OCI-LY7 (cell line): ENCODE data around the gene FUCA1. TPM values are rescaled to one million over a fixed set of nuclear protein-coding genes. Genes with fewer than 3 reads are reported as not detected.

Source experiments
- BruUV-seq: library from RNA; stranded (reverse); fragments of 400-500 nt; replicated peaks from 2 replicates; lab custom pipeline; 2021; lab: Mats Ljungman, UMichigan
- CTCF ChIA-PET: fragments of 300-600 bp; sonication (Branson Sonifier 250); formaldehyde crosslinking; loops from one replicate; lab custom pipeline; 2022; ENCODE audit warnings: antibody characterized with exemption; ENCODE audit not compliant: unreplicated experiment; lab: Charles Lee
- POLR2A ChIA-PET: fragments of 300-600 bp; sonication (Branson Sonifier 250); formaldehyde crosslinking; loops from one replicate; lab custom pipeline; 2022; ENCODE audit warnings: antibody characterized with exemption; lab: Charles Lee
- DNase-seq: peaks from one replicate; pipeline ENCODE4 v3.0.0-alpha.2; 2015; ENCODE audit warnings: low spot score
- H2AFZ ChIP-seq: fragments of 200-600 bp; sonication (generic), shearing (Covaris generic); 2 replicates; pipeline ENCODE4 v1.6.1; 2014; ENCODE audit warnings: mild to moderate bottlenecking, antibody characterized with exemption, low read length, moderate library complexity
- H3K27ac ChIP-seq: fragments of 200-600 bp; sonication (generic); 2 replicates; pipeline ENCODE4 v1.5.1; 2014; ENCODE audit warnings: mixed run types, low read depth, mild to moderate bottlenecking, moderate library complexity, low read length, inconsistent platforms; ENCODE audit not compliant: poor library complexity, severe bottlenecking
- H3K36me3 ChIP-seq: fragments of 200-600 bp; sonication (generic); 2 replicates; pipeline ENCODE4 v1.6.1; 2014; ENCODE audit warnings: mild to moderate bottlenecking, antibody characterized with exemption, low read length, moderate library complexity, mixed read lengths; ENCODE audit not compliant: insufficient read depth
- H3K4me1 ChIP-seq: fragments of 200-600 bp; sonication (generic); 2 replicates; pipeline ENCODE4 v1.5.1; 2014; ENCODE audit warnings: mild to moderate bottlenecking, low read length; ENCODE audit not compliant: insufficient read depth, poor library complexity, severe bottlenecking
- H3K4me2 ChIP-seq: fragments of 200-600 bp; sonication (generic); 2 replicates; pipeline ENCODE4 v1.6.1; 2014; ENCODE audit warnings: mild to moderate bottlenecking, low read length
- H3K4me3 ChIP-seq: fragments of 200-600 bp; sonication (generic); 2 replicates; pipeline ENCODE4 v1.5.1; 2014; ENCODE audit warnings: mild to moderate bottlenecking, low read depth, low read length; ENCODE audit not compliant: poor library complexity, severe bottlenecking
- H3K79me2 ChIP-seq: fragments of 200-600 bp; sonication (generic); 2 replicates; pipeline ENCODE4 v1.6.1; 2016; ENCODE audit warnings: low read depth, mild to moderate bottlenecking, low read length, moderate library complexity, mixed read lengths; ENCODE audit not compliant: insufficient read depth
- H3K9me2 ChIP-seq: fragments of 200-600 bp; sonication (generic); 2 replicates; pipeline ENCODE4 v1.6.1; 2016; ENCODE audit warnings: mild to moderate bottlenecking, low read length, mixed read lengths; ENCODE audit not compliant: insufficient read depth
- H3K9me3 ChIP-seq: fragments of 200-600 bp; sonication (generic); 2 replicates; pipeline ENCODE4 v1.6.1; 2014; ENCODE audit warnings: mild to moderate bottlenecking, mixed run types, low read length, mixed read lengths
- H4K20me1 ChIP-seq: fragments of 200-600 bp; sonication (generic); 2 replicates; pipeline ENCODE4 v1.6.1; 2014; ENCODE audit warnings: mild to moderate bottlenecking, antibody characterized with exemption, low read length, moderate library complexity, mixed read lengths; ENCODE audit not compliant: insufficient read depth
- EZH2phosphoT487 ChIP-seq: fragments of 200-600 bp; sonication (generic); IDR thresholded peaks from 2 replicates; pipeline ENCODE4 v1.6.1; 2018; ENCODE audit warnings: low read depth, borderline replicate concordance, mild to moderate bottlenecking, mixed run types, antibody characterized with exemption, low read length, moderate library complexity, mixed read lengths
- intact Hi-C: fragments of 100-400 bp; cut with micrococcal nuclease; formaldehyde crosslinking; loops from one replicate; pipeline ENCODE4 v1.10.0; 2022; ENCODE audit not compliant: unreplicated experiment
- total RNA-seq, 2 experiments: library from RNA; depleted of rRNA in 1 of 2; stranded (reverse); fragments of >200 nt in 1 of 2; shearing (Covaris generic) in 1 of 2; gene quantifications; 2 replicates each; pipeline ENCODE4 v1.2.3, GENCODE V29; 2014 to 2022
- TF ChIP-seq, protein P1 (sequence below): fragments of 200-600 bp; sonication (generic); conservative IDR thresholded peaks from 2 replicates; pipeline ENCODE4 v1.5.1; 2014; ENCODE audit warnings: mild to moderate bottlenecking, antibody characterized with exemption, low read length, moderate library complexity, mixed read lengths

The FUCA1 gene
- total RNA-seq, 2 experiments from 2014 or later = 9.1 to 9.9 TPM

GRCh38 chr1:23797478-23798448, 70.3 kb downstream of the FUCA1 start:
- intact Hi-C loops = no loop called here
- Histone ChIP-seq H3K27ac (no peak overlapping the region), H3K4me3 (no peak overlapping the region), H3K4me1 (peaks cover 17% of the 10 kb centered on the region), H3K9me3 (no peaks in the 10 kb centered on the region), H3K36me3 (peaks cover 44% of the 10 kb centered on the region), H3K4me2 (no peak overlapping the region), H4K20me1 (no peaks in the 10 kb centered on the region), H3K79me2 (peaks cover 2% of the 10 kb centered on the region; the same call in 1 of the 2 replicates), H2AFZ (no peak overlapping the region), H3K9me2 (no peaks in the 10 kb centered on the region)
- CTCF ChIA-PET = no interaction called here
- POLR2A ChIA-PET = interaction anchor here (0.5 to 0.6 kb wide), 2 partner anchors 105 to 170 kb away, joined by 3 to 9 read pairs; no protein-coding TSS in a partner anchor
- DNase-seq = no peak
- TF ChIP-seq EZH2phosphoT487 = no peak
- TF ChIP-seq, protein P1, sequence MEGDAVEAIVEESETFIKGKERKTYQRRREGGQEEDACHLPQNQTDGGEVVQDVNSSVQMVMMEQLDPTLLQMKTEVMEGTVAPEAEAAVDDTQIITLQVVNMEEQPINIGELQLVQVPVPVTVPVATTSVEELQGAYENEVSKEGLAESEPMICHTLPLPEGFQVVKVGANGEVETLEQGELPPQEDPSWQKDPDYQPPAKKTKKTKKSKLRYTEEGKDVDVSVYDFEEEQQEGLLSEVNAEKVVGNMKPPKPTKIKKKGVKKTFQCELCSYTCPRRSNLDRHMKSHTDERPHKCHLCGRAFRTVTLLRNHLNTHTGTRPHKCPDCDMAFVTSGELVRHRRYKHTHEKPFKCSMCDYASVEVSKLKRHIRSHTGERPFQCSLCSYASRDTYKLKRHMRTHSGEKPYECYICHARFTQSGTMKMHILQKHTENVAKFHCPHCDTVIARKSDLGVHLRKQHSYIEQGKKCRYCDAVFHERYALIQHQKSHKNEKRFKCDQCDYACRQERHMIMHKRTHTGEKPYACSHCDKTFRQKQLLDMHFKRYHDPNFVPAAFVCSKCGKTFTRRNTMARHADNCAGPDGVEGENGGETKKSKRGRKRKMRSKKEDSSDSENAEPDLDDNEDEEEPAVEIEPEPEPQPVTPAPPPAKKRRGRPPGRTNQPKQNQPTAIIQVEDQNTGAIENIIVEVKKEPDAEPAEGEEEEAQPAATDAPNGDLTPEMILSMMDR = no peak
- no TSS peak for BruUV-seq

GRCh38 chr1:23796466-23797271, 71.4 kb downstream of the FUCA1 start:
- no peaks in the 10 kb centered on the region for H3K9me2 ChIP-seq
- peaks cover 44% of the 10 kb centered on the region for H3K36me3 ChIP-seq
- DNase-seq = no peak
- H3K4me3 ChIP-seq = no peak overlapping the region
- TF ChIP-seq, protein P1 = peak; percentile 52; the same call in 1 of the 2 replicates
- no peak for TF ChIP-seq EZH2phosphoT487
- peaks cover 24% of the 10 kb centered on the region for H3K4me1 ChIP-seq
- no peak overlapping the region for H3K4me2 ChIP-seq
- BruUV-seq = no TSS peak
- H2AFZ ChIP-seq = no peak overlapping the region
- peaks cover 13% of the 10 kb centered on the region; the same call in 1 of the 2 replicates for H3K79me2 ChIP-seq
- ChIA-PET CTCF (interaction anchor here (0.5 kb wide), 1 partner anchor 13 kb away, joined by 3 read pairs; no protein-coding TSS in a partner anchor), POLR2A (no interaction called here)
- no peaks in the 10 kb centered on the region for H4K20me1 ChIP-seq
- no peaks in the 10 kb centered on the region for H3K9me3 ChIP-seq
- intact Hi-C loops = no loop called here
- no peak overlapping the region for H3K27ac ChIP-seq
